Kidney epithelial cell (primary cell): ENCODE results near the gene ZNF787. TPM values are rescaled to one million over a fixed set of nuclear protein-coding genes. Genes with fewer than 3 reads are reported as not detected.
"Not testable (repeated sequence)": the region's sequence is repeated elsewhere in the genome, so short reads cannot be mapped to it uniquely, and the experiment has no call there.

Experiments
- DNase-seq: peaks from one replicate; pipeline ENCODE4 v3.0.0-alpha.2; 2010; ENCODE audit warnings: low read depth
- H3K27me3 ChIP-seq: 2 replicates; pipeline ENCODE4 v1.6.0; 2011; ENCODE audit warnings: low read length; ENCODE audit not compliant: control insufficient read depth, insufficient read depth
- H3K36me3 ChIP-seq: 2 replicates; pipeline ENCODE4 v1.5.1; 2011; ENCODE audit warnings: low read length; ENCODE audit not compliant: control insufficient read depth, insufficient read depth
- H3K4me3 ChIP-seq: 2 replicates; pipeline ENCODE4 v1.5.1; 2011; ENCODE audit warnings: low read depth, mild to moderate bottlenecking, control low read depth, low read length
- total RNA-seq: library from RNA; depleted of rRNA; stranded (reverse); fragments of >200 nt; gene quantifications from 2 replicates; pipeline ENCODE4 v1.2.3, GENCODE V29; 2015
- TF ChIP-seq, protein P1 (sequence below): IDR thresholded peaks from 2 replicates; pipeline ENCODE4 v1.5.1; 2011; ENCODE audit warnings: mild to moderate bottlenecking, moderate library complexity, low read length, control low read depth, inconsistent platforms; ENCODE audit not compliant: insufficient read depth, poor library complexity, severe bottlenecking

ZNF787 gene
- total RNA-seq, 1 donor from 2014 or later = 26.6 TPM

DNA sequence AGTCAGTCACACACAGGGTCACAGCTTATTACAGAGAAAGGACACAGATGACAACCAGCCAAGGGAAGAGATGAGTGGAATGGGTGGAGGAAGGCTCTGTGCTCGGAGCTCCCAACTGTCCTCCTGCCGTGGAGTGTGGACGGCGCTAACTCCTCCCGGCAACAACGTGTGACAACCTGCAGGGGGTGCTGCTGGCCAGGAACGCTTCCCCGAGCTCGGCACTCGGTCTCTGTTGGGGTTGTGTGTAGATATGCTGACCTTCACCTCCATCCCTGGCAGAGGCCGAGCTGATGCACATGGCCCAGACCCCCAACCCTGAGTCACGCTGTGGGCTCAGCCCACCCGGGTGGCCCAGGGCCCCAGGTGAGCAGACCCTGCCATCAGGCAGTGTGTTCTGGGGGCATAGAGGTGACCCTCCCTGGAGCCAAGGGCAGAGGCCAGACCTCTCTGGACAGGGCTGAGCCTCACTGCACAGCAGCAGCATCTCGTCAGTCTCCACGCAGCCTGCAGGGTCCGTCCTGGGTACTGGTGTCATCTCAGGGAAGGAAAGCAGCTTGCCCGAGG lies 34.1 kb upstream of the ZNF787 start:
- no peak for DNase-seq
- TF ChIP-seq, protein P1, sequence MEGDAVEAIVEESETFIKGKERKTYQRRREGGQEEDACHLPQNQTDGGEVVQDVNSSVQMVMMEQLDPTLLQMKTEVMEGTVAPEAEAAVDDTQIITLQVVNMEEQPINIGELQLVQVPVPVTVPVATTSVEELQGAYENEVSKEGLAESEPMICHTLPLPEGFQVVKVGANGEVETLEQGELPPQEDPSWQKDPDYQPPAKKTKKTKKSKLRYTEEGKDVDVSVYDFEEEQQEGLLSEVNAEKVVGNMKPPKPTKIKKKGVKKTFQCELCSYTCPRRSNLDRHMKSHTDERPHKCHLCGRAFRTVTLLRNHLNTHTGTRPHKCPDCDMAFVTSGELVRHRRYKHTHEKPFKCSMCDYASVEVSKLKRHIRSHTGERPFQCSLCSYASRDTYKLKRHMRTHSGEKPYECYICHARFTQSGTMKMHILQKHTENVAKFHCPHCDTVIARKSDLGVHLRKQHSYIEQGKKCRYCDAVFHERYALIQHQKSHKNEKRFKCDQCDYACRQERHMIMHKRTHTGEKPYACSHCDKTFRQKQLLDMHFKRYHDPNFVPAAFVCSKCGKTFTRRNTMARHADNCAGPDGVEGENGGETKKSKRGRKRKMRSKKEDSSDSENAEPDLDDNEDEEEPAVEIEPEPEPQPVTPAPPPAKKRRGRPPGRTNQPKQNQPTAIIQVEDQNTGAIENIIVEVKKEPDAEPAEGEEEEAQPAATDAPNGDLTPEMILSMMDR = peak; percentile 18
- Histone ChIP-seq H3K4me3 (no peak overlapping the region), H3K27me3 (no peaks in the 10 kb centered on the region), H3K36me3 (peaks cover 2% of the 10 kb centered on the region)

- no peak overlapping the region for H3K4me3 ChIP-seq
- H3K27me3 ChIP-seq = no peaks in the 10 kb centered on the region
- DNase-seq = no peak
- H3K36me3 ChIP-seq = peaks cover 2% of the 10 kb centered on the region
- TF ChIP-seq, protein P1 = no peak
These were observed 32.4 kb upstream of the ZNF787 start for GRCh38 chr19:56153507-56153906.

- Histone ChIP-seq H3K36me3 (peaks cover 2% of the 10 kb centered on the region), H3K4me3 (no peak overlapping the region), H3K27me3 (no peaks in the 10 kb centered on the region)
- TF ChIP-seq, protein P1 = no peak
- DNase-seq = no peak
These were observed 31.5 kb upstream of the ZNF787 start for GRCh38 chr19:56152644-56153043.

DNA sequence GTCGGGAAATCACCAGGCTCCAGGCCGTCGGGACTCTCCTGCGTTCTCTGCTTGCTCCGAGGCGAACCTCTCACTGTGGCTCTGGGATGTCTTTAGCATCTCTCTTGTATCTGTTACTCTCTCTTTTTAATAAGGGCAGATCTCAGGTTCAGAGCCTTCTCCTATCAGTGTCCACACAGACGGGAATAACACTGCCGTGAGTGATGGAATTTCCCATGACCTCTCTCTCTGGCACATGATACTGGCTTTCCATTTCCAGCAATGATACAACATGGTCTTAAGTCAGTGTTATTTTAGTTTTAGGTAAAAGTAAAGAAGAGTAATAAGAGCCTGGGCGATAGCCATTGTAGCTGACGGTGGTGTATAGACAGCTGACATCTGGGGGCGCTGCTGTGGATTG lies 29.3 kb upstream of the ZNF787 start:
- Histone ChIP-seq H3K36me3 (peaks cover 3% of the 10 kb centered on the region), H3K27me3 (no peaks in the 10 kb centered on the region)

GRCh38 chr19:56149656-56150038 lies 28.6 kb upstream of the ZNF787 start:
- H3K36me3 ChIP-seq = peaks cover 2% of the 10 kb centered on the region
- no peaks in the 10 kb centered on the region for H3K27me3 ChIP-seq
- no peak overlapping the region for H3K4me3 ChIP-seq
- TF ChIP-seq, protein P1 = no peak
- DNase-seq = no peak

More for the DNA sequence above, 29.3 kb upstream of the ZNF787 start:
- no peak overlapping the region for H3K4me3 ChIP-seq
- no peak for DNase-seq
- TF ChIP-seq, protein P1 = no peak

- H3K36me3 ChIP-seq, DNase-seq, H3K4me3 ChIP-seq, H3K27me3 ChIP-seq: not testable (repeated sequence)
These were observed 28.0 kb upstream of the ZNF787 start for GRCh38 chr19:56148955-56149655.
